HUES48 (cell line): ENCODE data around the gene ZNF140.
A peak's percentile ranks its signal among the peaks of the same experiment; 100 is the strongest.

Experiments
- H3K27ac ChIP-seq: one replicate; pipeline ENCODE4 v1.7.0; 2013; ENCODE audit warnings: low read depth, low read length, inconsistent platforms
- H3K27me3 ChIP-seq: 2 replicates; pipeline ENCODE4 v1.6.1; 2013; ENCODE audit warnings: mild to moderate bottlenecking, low read length; ENCODE audit not compliant: control insufficient read depth, insufficient read depth
- H3K36me3 ChIP-seq: 2 replicates; pipeline ENCODE4 v1.6.1; 2013; ENCODE audit warnings: low read length; ENCODE audit not compliant: control insufficient read depth, insufficient read depth
- H3K4me1 ChIP-seq: 2 replicates; pipeline ENCODE4 v1.6.1; 2013; ENCODE audit warnings: mild to moderate bottlenecking, low read length; ENCODE audit not compliant: control insufficient read depth, insufficient read depth
- H3K4me3 ChIP-seq: 2 replicates; pipeline ENCODE4 v1.5.1; 2013; ENCODE audit warnings: mild to moderate bottlenecking, low read depth, low read length
- H3K9ac ChIP-seq: 2 replicates; pipeline ENCODE4 v1.6.1; 2013; ENCODE audit warnings: mild to moderate bottlenecking, low read depth, low read length, moderate library complexity
- H3K9me3 ChIP-seq: 2 replicates; pipeline ENCODE4 v1.6.1; 2013; ENCODE audit warnings: low read length; ENCODE audit not compliant: control insufficient read depth, insufficient read depth

ZNF140 gene

GRCh38 chr12:133080368-133081158 is at the start of gene ZNF140:
TSS of gene ZNF140 (plus strand) at chr12:133080923. CDS start at chr12:133081321, 398 bp downstream.
- peak within 1 kb of the TSS; percentile 100 for H3K27ac ChIP-seq
- peaks cover 80% of the 10 kb centered on the region for H3K9me3 ChIP-seq
- H3K9ac ChIP-seq: peak within 1 kb of the TSS; percentile 96
- no peaks in the 10 kb centered on the region for H3K27me3 ChIP-seq
- H3K4me1 ChIP-seq: no peaks in the 10 kb centered on the region
- peak within 1 kb of the TSS; percentile 82 for H3K4me3 ChIP-seq
- peaks cover 37% of the 10 kb centered on the region for H3K36me3 ChIP-seq

DNA sequence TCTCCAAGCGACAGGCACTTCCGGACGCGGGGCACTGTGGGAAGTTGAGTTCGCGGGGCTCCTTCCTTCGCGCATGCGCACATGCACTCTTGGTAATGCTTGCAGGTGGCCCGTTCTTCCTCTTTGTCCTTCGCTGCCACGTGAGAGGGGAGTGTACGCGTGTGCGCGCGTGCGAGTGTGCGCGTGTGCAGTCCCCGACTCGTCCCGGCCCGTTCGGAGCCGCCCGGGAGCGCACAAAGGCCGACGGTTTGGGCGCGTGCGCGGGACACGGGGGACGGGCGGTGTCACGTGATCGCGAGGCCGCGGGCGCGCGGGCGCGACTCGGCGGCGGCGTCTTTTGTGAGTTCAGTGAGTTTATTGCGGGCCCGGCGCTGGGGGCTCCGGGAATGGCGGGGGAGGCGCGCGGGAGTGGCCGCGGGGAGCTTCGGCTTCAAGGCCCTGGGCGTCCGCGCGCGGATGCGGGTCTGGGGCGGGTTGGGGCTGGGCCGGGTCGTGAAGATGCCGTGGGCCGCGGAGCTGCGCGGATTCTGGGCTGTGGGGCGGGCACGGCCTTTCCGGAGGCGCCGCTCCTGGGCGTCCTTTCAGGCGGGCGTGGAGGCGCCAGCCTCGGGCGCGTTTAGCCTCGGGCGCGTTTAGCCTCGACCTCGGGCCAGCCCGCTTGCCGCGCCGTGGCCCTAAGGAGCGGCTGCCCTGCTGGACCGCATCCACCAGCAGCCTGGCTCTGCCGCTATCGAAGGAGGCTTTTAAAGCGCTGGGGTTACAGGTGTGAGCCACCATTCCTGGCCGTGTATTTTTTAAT is 43.3 kb upstream of the ZNF140 start, which contains the start of gene ZNF84:
TSS of gene ZNF84 (plus strand) at position 303 of the 799 bp plus-strand sequence. CDS start 3,959 bp downstream, outside the sequence.
- Histone ChIP-seq H3K4me1 (no peaks in the 10 kb centered on the region), H3K4me3 (peak within 1 kb of the TSS; percentile 89), H3K27ac (peak within 1 kb of the TSS; percentile 96), H3K9ac (peak within 1 kb of the TSS; percentile 96), H3K27me3 (no peaks in the 10 kb centered on the region), H3K36me3 (peaks cover 32% of the 10 kb centered on the region), H3K9me3 (peaks cover 64% of the 10 kb centered on the region)

DNA sequence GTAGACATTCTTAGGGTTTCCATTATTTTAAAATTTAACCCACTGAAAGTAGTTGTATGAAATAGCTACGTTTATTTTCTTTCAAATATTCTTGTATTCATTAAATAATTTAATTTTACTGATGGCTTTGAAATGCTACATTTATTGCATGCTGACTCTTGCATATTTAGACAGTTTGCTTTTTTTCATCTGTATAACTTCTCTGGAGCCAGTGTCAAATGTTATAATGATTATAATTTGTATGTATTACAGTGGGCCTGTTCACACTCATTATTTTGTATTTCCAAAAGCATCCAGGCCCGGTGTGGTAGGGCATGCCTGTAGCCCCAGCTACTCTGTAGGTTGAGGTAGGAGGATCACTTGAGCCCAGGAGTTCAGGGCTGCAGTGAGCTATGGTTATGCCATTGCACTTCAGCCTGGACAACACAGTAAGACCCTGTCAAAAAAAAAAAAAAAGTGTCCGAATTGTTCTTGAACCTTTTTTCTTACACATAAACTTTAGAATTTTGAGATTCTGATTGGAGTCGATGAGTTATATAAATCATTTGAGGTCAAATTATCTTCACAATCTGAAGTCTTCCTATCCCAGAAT is 42.5 kb upstream of the ZNF140 start:
- no peaks in the 10 kb centered on the region for H3K27me3 ChIP-seq
- H3K4me3 ChIP-seq: peak overlapping the region; percentile 89
- no peaks in the 10 kb centered on the region for H3K4me1 ChIP-seq
- H3K9me3 ChIP-seq: peaks cover 65% of the 10 kb centered on the region
- peak overlapping the region; percentile 96 for H3K27ac ChIP-seq
- peak overlapping the region; percentile 96 for H3K9ac ChIP-seq
- peaks cover 40% of the 10 kb centered on the region for H3K36me3 ChIP-seq

DNA sequence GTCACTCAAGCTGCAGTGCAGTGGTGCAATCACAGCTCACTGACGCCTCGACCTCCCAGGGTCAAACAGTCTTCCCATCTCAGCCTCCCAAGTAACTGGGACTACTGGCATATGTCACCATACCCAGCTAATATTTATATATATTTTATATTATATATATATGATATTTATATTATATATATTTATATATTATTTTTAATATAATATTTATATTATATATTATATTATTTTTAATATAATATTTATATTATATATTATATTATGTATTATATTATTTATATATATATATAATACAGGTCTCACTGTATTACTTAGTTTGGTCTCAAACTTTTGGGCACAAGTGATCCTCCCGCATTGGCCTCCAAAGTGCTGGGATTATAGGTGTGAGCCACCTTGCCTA is 34.0 kb upstream of the ZNF140 start:
- no peaks in the 10 kb centered on the region for H3K4me1 ChIP-seq
- peaks cover 98% of the 10 kb centered on the region for H3K9me3 ChIP-seq
- H3K36me3 ChIP-seq: peaks cover 95% of the 10 kb centered on the region
- no peak overlapping the region for H3K27ac ChIP-seq
- no peaks in the 10 kb centered on the region for H3K27me3 ChIP-seq
- H3K9ac ChIP-seq: no peak overlapping the region
- H3K4me3 ChIP-seq: no peak overlapping the region

GRCh38 chr12:133057446-133057845 is 23.3 kb upstream of the ZNF140 start:
- H3K9ac ChIP-seq: no peak overlapping the region
- no peaks in the 10 kb centered on the region for H3K4me1 ChIP-seq
- H3K4me3 ChIP-seq: peak overlapping the region; percentile 43; the same call in 1 of the 2 replicates
- H3K9me3 ChIP-seq: peaks cover 97% of the 10 kb centered on the region
- no peak overlapping the region for H3K27ac ChIP-seq
- H3K27me3 ChIP-seq: no peaks in the 10 kb centered on the region
- H3K36me3 ChIP-seq: peaks cover 65% of the 10 kb centered on the region

- Histone ChIP-seq H3K4me3 (peak overlapping the region; percentile 43), H3K9me3 (peaks cover 97% of the 10 kb centered on the region), H3K4me1 (no peaks in the 10 kb centered on the region), H3K27me3 (no peaks in the 10 kb centered on the region), H3K9ac (no peak overlapping the region), H3K27ac (no peak overlapping the region), H3K36me3 (peaks cover 55% of the 10 kb centered on the region)
Observed at GRCh38 chr12:133058203-133059113, 22.3 kb upstream of the ZNF140 start.

- no peaks in the 10 kb centered on the region for H3K27me3 ChIP-seq
- no peaks in the 10 kb centered on the region for H3K4me1 ChIP-seq
- H3K36me3 ChIP-seq: peaks cover 23% of the 10 kb centered on the region
- H3K9ac ChIP-seq: no peak overlapping the region
- no peak overlapping the region for H3K4me3 ChIP-seq
- peaks cover 98% of the 10 kb centered on the region for H3K9me3 ChIP-seq
- H3K27ac ChIP-seq: no peak overlapping the region
Observed at GRCh38 chr12:133061954-133062353, 18.8 kb upstream of the ZNF140 start.

GRCh38 chr12:133063556-133063955 is 17.2 kb upstream of the ZNF140 start:
- Histone ChIP-seq H3K9ac (no peak overlapping the region), H3K9me3 (peaks cover 96% of the 10 kb centered on the region)

DNA sequence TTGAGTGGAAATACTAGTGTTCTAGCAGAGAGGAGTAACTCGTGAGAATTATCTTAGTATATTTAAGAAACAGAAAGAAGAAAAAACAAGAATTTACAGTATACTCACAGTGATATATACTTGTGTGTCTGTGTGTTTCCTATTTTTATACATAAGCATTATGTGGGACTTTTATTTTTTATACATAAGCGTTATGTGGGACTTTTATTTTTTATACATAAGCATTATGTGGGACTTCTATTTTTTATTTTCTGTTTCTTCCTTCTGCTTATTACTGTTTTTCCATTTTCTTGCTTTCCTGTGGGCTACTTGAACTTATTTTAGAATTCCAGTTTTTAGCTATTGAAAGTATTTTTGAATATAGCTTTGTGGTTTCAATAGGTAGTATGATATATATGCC is 6.9 kb upstream of the ZNF140 start:
- Histone ChIP-seq H3K4me3 (no peak overlapping the region), H3K9ac (no peak overlapping the region), H3K27me3 (no peaks in the 10 kb centered on the region), H3K27ac (no peak overlapping the region), H3K9me3 (peaks cover 77% of the 10 kb centered on the region), H3K36me3 (no peaks in the 10 kb centered on the region), H3K4me1 (no peaks in the 10 kb centered on the region)

More at GRCh38 chr12:133063556-133063955, 17.2 kb upstream of the ZNF140 start:
- Histone ChIP-seq H3K27me3 (no peaks in the 10 kb centered on the region), H3K4me1 (no peaks in the 10 kb centered on the region), H3K27ac (no peak overlapping the region), H3K4me3 (no peak overlapping the region), H3K36me3 (peaks cover 7% of the 10 kb centered on the region; the same call in 1 of the 2 replicates)

- H3K27ac ChIP-seq: peak overlapping the region; percentile 100
- H3K27me3 ChIP-seq: no peaks in the 10 kb centered on the region
- H3K36me3 ChIP-seq: peaks cover 31% of the 10 kb centered on the region
- peaks cover 78% of the 10 kb centered on the region for H3K9me3 ChIP-seq
- H3K4me3 ChIP-seq: peak overlapping the region; percentile 82
- no peaks in the 10 kb centered on the region for H3K4me1 ChIP-seq
- H3K9ac ChIP-seq: peak overlapping the region; percentile 96
Observed at GRCh38 chr12:133080026-133080367, 726 bp upstream of the ZNF140 start.
